T-cell (primary cell): Measurements from ENCODE around the gene TTYH3. TPM values are rescaled to one million over a fixed set of nuclear protein-coding genes. Genes with fewer than 3 reads are reported as not detected.
A peak's percentile ranks its signal among the peaks of the same experiment; 100 is the strongest.
"Not testable (repeated sequence)": the region's sequence is repeated elsewhere in the genome, so short reads cannot be mapped to it uniquely, and the experiment has no call there.

Source experiments
- ATAC-seq, 4 experiments: fragments of 200-7000 bp in 3 of 4; fragments of 150-1000 bp in 1 of 4; cut with Tn5 transposase; replicated peaks in 1 of 4; 1 replicate in 3 of 4; 2 replicates in 1 of 4; pipeline ENCODE4 v1.10.0; 2021; ENCODE audit warnings: moderate library complexity in 3 of 4, mild to moderate bottlenecking in 2 of 4, moderate number of reproducible peaks in 1 of 4
- CTCF ChIA-PET, 2 donors: fragments of 300-600 bp; sonication (Branson Sonifier 250); formaldehyde crosslinking; loops; one replicate each; lab custom pipeline; 2022; ENCODE audit warnings: antibody characterized with exemption in 2 of 2; lab: Charles Lee
- POLR2A ChIA-PET, 2 donors: fragments of 300-600 bp; sonication (Branson Sonifier 250); formaldehyde crosslinking; loops; one replicate each; lab custom pipeline; 2022; ENCODE audit warnings: antibody characterized with exemption in 2 of 2; lab: Charles Lee
- DNase-seq, 35 experiments: peaks; one replicate each; pipeline versions ENCODE4 v3.0.0 to v3.0.0-alpha.2; 2013 to 2023
- H3K27ac ChIP-seq: one replicate; pipeline ENCODE4 v1.5.1; 2013; ENCODE audit warnings: low read length
- H3K27me3 ChIP-seq, 2 experiments: replicated peaks in 1 of 2; 1 replicate in 1 of 2; 2 replicates in 1 of 2; pipeline versions ENCODE4 v1.6.1 to v1.7.0; 2013; ENCODE audit warnings: low read length in 1 of 2, mixed read lengths in 1 of 2; ENCODE audit not compliant: control insufficient read depth in 2 of 2, insufficient read depth in 2 of 2; ENCODE audit errors: extremely low read depth in 1 of 2
- H3K36me3 ChIP-seq, 2 donors: 1 replicate in 1 of 2; 2 replicates in 1 of 2; pipeline versions ENCODE4 v1.6.1 to v1.7.0; 2013; ENCODE audit warnings: low read length in 1 of 2; ENCODE audit not compliant: control insufficient read depth in 2 of 2, insufficient read depth in 1 of 2; ENCODE audit errors: extremely low read depth in 1 of 2
- H3K4me1 ChIP-seq, 2 experiments: 1 replicate in 1 of 2; 2 replicates in 1 of 2; pipeline versions ENCODE4 v1.6.1 to v1.7.0; 2013; ENCODE audit warnings: low read length in 2 of 2, mixed read lengths in 1 of 2; ENCODE audit not compliant: insufficient read depth in 2 of 2, control insufficient read depth in 1 of 2; ENCODE audit errors: extremely low read depth in 1 of 2
- H3K4me3 ChIP-seq, 2 donors: 1 replicate in 1 of 2; 2 replicates in 1 of 2; pipeline versions ENCODE4 v1.5.1 to v1.7.0; 2013; ENCODE audit warnings: mild to moderate bottlenecking in 2 of 2, low read length in 1 of 2, moderate library complexity in 1 of 2; ENCODE audit not compliant: control insufficient read depth in 1 of 2; ENCODE audit errors: extremely low read depth in 1 of 2
- H3K9me3 ChIP-seq: 2 replicates; pipeline ENCODE4 v1.7.0; 2013
- H3K27ac Mint-ChIP-seq, 2 donors: one replicate each; pipeline ENCODE4 v1.8.0; 2020 to 2021; ENCODE audit warnings: mild to moderate bottlenecking in 2 of 2, mixed read lengths in 2 of 2
- H3K27me3 Mint-ChIP-seq, 2 donors: one replicate each; pipeline ENCODE4 v1.8.0; 2021 to 2022; ENCODE audit warnings: mixed read lengths in 2 of 2
- H3K36me3 Mint-ChIP-seq: one replicate; pipeline ENCODE4 v1.8.0; 2021; ENCODE audit warnings: mixed read lengths
- H3K4me1 Mint-ChIP-seq, 3 donors: one replicate each; pipeline ENCODE4 v1.8.0; 2020 to 2022; ENCODE audit warnings: mixed read lengths in 3 of 3, mild to moderate bottlenecking in 1 of 3
- H3K4me3 Mint-ChIP-seq, 3 donors: one replicate each; pipeline ENCODE4 v1.8.0; 2020 to 2022; ENCODE audit warnings: mild to moderate bottlenecking in 3 of 3, mixed read lengths in 3 of 3, moderate library complexity in 3 of 3
- H3K9me3 Mint-ChIP-seq, 3 donors: one replicate each; pipeline ENCODE4 v1.8.0; 2020 to 2022; ENCODE audit warnings: mixed read lengths in 3 of 3
- WGBS: methylation state at CpG from one replicate; pipeline ENCODE4 v1.1.5; 2013; ENCODE audit warnings: missing lambda C conversion rate; ENCODE audit not compliant: insufficient coverage; 5-methylcytosine and 5-hydroxymethylcytosine counted together
- total RNA-seq, 35 experiments: library from RNA in 6 of 35; stranded (reverse) in 6 of 35; fragments of 120-200 nt in 1 of 35; gene quantifications; one replicate each; pipeline versions ENCODE4 v1.2.1 to v1.2.4 and lab custom pipeline; 2013 to 2026

The TTYH3 gene
- total RNA-seq, 5 donors from 2014 or later (not counting 1 experiment from before 2014, with no cell fraction given), result 11.5 to 17.7 (median 14.5) TPM

DNA sequence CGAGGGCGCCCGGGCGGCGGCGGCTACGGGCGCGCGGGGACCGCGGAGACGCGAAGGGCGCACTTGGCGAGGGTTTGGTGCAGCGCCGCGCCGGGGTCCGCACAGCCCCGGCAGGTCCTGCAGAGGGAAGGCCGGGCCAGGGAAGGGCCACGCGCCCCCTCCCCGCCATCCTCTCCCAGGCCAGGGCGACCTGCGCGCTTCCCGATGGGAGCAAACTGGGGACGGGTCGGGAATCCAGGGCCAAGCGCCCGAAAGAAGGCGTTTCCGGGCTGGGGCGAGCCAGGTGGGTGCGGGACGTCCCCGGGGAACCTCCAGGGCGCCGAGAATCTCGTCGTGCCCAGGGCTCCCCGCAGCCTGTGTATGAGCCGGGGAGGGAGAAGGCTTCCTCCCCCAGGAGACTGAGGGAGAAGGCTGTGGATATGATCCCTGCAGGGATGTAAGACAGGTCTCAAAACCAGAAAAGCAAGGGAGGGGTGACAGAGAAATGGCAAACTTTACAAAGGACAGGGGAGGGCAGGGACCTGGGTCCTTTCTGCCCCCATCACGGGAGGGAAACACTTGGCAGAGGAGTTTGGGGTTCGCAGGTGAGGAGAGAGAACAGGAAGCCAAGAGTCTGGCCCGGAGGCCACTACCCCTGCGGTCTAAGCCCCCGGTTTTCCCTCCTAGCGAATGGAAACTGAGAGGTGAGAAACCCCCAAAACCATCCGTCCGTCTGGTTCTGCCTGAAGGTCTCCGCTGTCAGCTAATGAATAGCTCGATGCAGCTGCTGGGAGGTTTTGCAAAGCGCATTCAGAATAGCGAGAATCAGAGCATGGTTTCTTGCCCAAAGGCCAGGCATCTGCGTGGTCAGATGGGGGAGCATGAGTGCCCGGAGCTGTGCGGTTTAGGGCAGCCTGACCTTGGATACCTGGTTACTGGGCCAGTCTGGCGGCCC is 56.9 kb downstream of the TTYH3 start:
- H3K36me3 Mint-ChIP-seq, result no peaks in the 10 kb centered on the region
- DNase-seq (no peak), ATAC-seq (peak in 2 of 4 experiments; percentile 24 to 33)
- H3K4me1 ChIP-seq, result peaks cover 0 to 29% of the 10 kb centered on the region in 2 experiments
- peaks cover 5 to 12% (median 11%) of the 10 kb centered on the region in 3 donors for H3K4me1 Mint-ChIP-seq
- WGBS, result 3% methylated on average over 51 of the region's 62 CpGs
- peak overlapping the region in 1 of 2 donors; percentile 57 for H3K27ac Mint-ChIP-seq
- ChIA-PET CTCF (no interaction called here), POLR2A (interaction anchor here in 1 of 2 donors (0.6 kb wide), 1 partner anchor 36 kb away, joined by 5 read pairs; no protein-coding TSS in a partner anchor)
- H3K9me3 Mint-ChIP-seq, result no peaks in the 10 kb centered on the region
- no peaks in the 10 kb centered on the region for H3K36me3 ChIP-seq
- peak overlapping the region; percentile 1 to 36 (median 30) for H3K4me3 Mint-ChIP-seq
- H3K4me3 ChIP-seq, result no peak overlapping the region
- peaks cover 29 to 46% of the 10 kb centered on the region in 2 donors for H3K27me3 Mint-ChIP-seq
- no peak overlapping the region for H3K27ac ChIP-seq
- no peaks in the 10 kb centered on the region for H3K9me3 ChIP-seq
- H3K27me3 ChIP-seq, result peaks cover 0 to 72% of the 10 kb centered on the region in 2 experiments

DNA sequence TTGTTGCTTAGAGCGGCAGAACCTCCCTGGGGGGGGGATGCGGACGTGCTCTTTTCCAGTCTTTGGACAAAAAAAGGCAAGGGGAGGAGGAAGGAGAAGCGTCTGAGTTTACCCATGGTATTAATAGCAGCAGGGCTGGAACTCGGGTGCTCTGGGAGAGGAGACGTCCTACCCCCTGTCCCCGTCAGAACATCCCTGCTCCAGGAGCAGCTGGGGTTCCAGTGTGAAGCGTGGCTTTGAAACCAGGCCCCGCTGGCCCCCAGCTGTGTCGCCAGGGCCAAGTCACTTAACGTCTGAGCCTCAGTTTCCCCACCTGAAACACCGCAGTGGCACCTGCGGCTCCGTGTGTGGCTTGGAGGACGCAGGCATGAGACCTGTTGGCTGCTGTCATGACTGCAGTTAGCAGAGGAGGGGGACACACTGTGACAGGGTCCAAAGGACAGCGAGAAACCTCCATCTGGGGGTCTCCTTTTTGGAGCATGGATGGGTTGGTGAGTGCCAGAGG is 57.6 kb downstream of the TTYH3 start:
- no peaks in the 10 kb centered on the region for H3K9me3 ChIP-seq
- H3K27ac Mint-ChIP-seq, result peak overlapping the region in 1 of 2 donors; percentile 74
- POLR2A ChIA-PET, result interaction anchor here in 1 of 2 donors (0.6 kb wide), 1 partner anchor 35 kb away, joined by 5 read pairs; no protein-coding TSS in a partner anchor

DNA sequence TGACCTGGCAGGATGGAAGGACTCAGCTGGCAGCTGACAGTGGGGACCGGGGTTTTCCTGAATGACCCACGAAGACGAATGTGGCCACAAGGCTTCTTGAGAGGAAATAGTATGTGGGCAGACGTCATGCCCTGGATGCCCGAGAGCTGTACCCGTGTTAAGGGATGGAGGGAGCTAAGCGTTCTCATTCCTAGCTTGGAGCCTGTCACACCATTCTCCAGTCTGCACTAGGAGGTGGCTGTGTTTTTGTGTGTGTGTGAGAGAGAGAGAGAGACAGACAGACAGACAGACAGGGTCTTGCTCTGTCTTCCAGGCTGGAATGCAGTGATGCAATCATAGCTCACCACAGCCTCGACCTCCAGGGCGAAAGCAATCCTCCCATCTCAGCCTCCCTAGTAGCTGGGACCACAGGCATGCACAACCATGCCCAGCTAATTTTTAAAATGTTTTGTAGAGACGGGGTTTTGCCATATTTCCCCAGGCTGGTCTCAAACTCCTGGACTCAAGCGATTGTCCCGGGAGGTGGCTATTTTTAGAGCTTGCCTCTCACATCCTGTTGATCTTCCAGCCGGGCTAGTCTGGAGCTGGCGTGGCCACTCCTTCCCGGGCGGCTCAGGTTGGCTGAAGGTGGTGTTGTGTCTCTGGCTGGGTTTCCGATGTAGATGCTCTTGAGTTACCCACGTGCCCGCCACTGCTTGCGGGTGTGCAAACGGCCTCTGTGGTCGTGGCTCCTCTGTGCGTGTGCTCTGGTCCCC is 58.3 kb downstream of the TTYH3 start:
- Mint-ChIP-seq H3K27ac (peak overlapping the region in 1 of 2 donors; percentile 74), H3K4me3 (no peak overlapping the region), H3K4me1 (peaks cover 5 to 12% (median 11%) of the 10 kb centered on the region in 3 donors), H3K27me3 (peaks cover 29 to 46% of the 10 kb centered on the region in 2 donors), H3K36me3 (no peaks in the 10 kb centered on the region), H3K9me3 (no peaks in the 10 kb centered on the region)
- H3K4me3 ChIP-seq, result no peak overlapping the region
- WGBS, result 68% methylated on average over 17 of the region's 23 CpGs
- DNase-seq (no peak), ATAC-seq (no peak)
- no peak overlapping the region for H3K27ac ChIP-seq
- POLR2A ChIA-PET, result no interaction called here
- H3K4me1 ChIP-seq, result peaks cover 0 to 29% of the 10 kb centered on the region in 2 experiments
- no peaks in the 10 kb centered on the region for H3K36me3 ChIP-seq
- H3K27me3 ChIP-seq, result peaks cover 0 to 67% of the 10 kb centered on the region in 2 experiments
- no peaks in the 10 kb centered on the region for H3K9me3 ChIP-seq
- CTCF ChIA-PET, result interaction anchor here (0.6 to 0.7 kb wide), 2 partner anchors 9 to 478 kb away, joined by 3 read pairs; no protein-coding TSS in a partner anchor

More for the DNA sequence above, 57.6 kb downstream of the TTYH3 start:
- H3K27me3 Mint-ChIP-seq, result peaks cover 29 to 46% of the 10 kb centered on the region in 2 donors
- H3K36me3 ChIP-seq, result no peaks in the 10 kb centered on the region
- ATAC-seq (no peak), DNase-seq (no peak)
- H3K4me3 ChIP-seq, result no peak overlapping the region
- H3K4me3 Mint-ChIP-seq, result no peak overlapping the region
- peaks cover 0 to 69% of the 10 kb centered on the region in 2 experiments for H3K27me3 ChIP-seq
- H3K4me1 ChIP-seq, result peaks cover 0 to 29% of the 10 kb centered on the region in 2 experiments
- CTCF ChIA-PET, result no interaction called here
- no peaks in the 10 kb centered on the region for H3K9me3 Mint-ChIP-seq
- H3K27ac ChIP-seq, result no peak overlapping the region
- peaks cover 5 to 12% (median 11%) of the 10 kb centered on the region in 3 donors for H3K4me1 Mint-ChIP-seq
- WGBS, result 64% methylated on average over 15 of the region's 16 CpGs
- no peaks in the 10 kb centered on the region for H3K36me3 Mint-ChIP-seq

DNA sequence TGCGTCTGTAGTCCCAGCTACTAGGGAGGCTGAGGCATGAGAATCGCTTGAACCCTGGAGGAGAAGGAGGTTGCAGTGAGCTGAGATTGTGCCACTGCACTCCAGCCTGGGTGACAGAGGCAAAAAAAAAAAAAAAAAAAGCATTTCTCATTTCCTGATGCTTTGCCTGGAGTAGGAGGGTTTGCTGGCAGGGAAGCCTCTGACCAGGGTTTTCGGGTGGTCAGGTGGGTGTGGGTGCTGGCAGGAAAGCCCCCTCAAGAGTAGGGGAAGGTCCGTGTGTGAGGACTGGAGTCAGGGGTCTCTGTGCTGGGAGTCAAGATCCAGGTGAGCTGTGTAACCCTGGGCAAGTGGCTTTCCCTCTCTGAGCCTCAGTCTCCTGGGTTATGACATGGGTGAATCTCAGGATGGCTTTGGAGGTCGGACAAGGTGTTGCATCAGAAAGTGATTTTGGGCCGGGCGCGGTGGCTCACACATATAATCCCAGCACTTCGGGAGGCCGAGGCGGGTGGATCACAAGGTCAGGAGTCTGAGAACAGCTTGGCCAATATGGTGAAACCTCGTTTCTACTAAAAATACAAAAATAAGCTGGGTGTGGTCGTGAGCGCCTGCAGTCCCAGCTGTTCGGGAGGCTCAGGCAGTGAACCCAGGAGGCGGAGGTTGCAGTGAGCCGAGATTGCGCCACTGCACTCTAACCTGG is 59.4 kb downstream of the TTYH3 start:
- Histone ChIP-seq H3K4me3 (no peak overlapping the region), H3K9me3 (no peaks in the 10 kb centered on the region), H3K36me3 (no peaks in the 10 kb centered on the region), H3K4me1 (peaks cover 0 to 29% of the 10 kb centered on the region in 2 experiments), H3K27ac (no peak overlapping the region), H3K27me3 (peaks cover 0 to 63% of the 10 kb centered on the region in 2 experiments)
- Mint-ChIP-seq H3K4me1 (peaks cover 5 to 12% (median 11%) of the 10 kb centered on the region in 3 donors), H3K27ac (peak overlapping the region in 1 of 2 donors; percentile 49), H3K9me3 (no peaks in the 10 kb centered on the region), H3K27me3 (peaks cover 25 to 42% of the 10 kb centered on the region in 2 donors), H3K36me3 (no peaks in the 10 kb centered on the region), H3K4me3 (no peak overlapping the region)
- DNase-seq (no peak), ATAC-seq (no peak)
- CTCF ChIA-PET, result interaction anchor here in 1 of 2 donors (0.7 kb wide), 1 partner anchor 477 kb away, joined by 3 read pairs; no protein-coding TSS in a partner anchor
- POLR2A ChIA-PET, result interaction anchor here in 1 of 2 donors (0.6 to 0.7 kb wide), 2 partner anchors 9 to 24 kb away, joined by 5 to 6 read pairs; no protein-coding TSS in a partner anchor
- WGBS, result 93% methylated on average over 12 of the region's 18 CpGs

DNA sequence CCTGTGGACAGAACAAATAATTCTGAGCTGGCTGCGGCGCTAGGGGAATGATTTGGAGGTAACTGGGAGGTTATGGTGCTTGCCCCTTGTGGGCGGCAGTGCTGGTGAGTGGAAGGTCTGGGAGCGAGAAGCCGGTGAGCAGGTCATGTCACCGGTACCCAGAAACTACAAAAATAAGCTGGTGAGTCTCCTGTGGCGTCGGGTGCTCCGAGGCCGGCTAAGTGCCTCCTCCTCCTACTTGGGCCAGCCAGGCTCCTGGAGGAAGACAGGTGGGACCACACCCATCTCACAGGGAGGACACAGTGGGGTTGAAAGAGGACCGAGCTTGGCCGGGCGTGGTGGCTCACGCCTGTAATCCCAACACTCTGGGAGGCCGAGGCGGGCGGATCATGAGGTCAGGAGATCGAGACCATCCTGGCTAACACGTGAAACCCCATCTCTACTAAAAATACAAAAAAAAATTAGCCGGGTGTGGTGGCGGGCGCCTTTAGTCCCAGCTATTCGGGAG is 60.2 kb downstream of the TTYH3 start:
- ChIA-PET POLR2A (interaction anchor here in 1 of 2 donors (0.6 to 0.7 kb wide), 2 partner anchors 8 to 23 kb away, joined by 5 to 6 read pairs; no protein-coding TSS in a partner anchor), CTCF (interaction anchor here in 1 of 2 donors (1.0 kb wide), 1 partner anchor 18 kb away, joined by 3 read pairs; no protein-coding TSS in a partner anchor)
- Mint-ChIP-seq H3K27me3 (peaks cover 23 to 36% of the 10 kb centered on the region in 2 donors), H3K4me1 (peaks cover 5 to 12% (median 11%) of the 10 kb centered on the region in 3 donors)
- not testable (repeated sequence) for DNase-seq, H3K36me3 ChIP-seq, H3K4me3 Mint-ChIP-seq, ATAC-seq, H3K27ac Mint-ChIP-seq, H3K36me3 Mint-ChIP-seq, H3K9me3 ChIP-seq, H3K4me3 ChIP-seq, H3K27ac ChIP-seq, H3K9me3 Mint-ChIP-seq
- WGBS, result 75% methylated on average over 2 of the region's 23 CpGs
- peaks cover 0 to 29% of the 10 kb centered on the region in 2 experiments for H3K4me1 ChIP-seq
- H3K27me3 ChIP-seq, result peaks cover 0 to 54% of the 10 kb centered on the region in 2 experiments
